IPS-18c (cell line): Measurements from ENCODE around the gene UBXN4.

Source experiments
- H3K4me3 ChIP-seq: 2 replicates; pipeline ENCODE4 v1.7.0; 2013; ENCODE audit warnings: low read depth, mild to moderate bottlenecking, low read length, moderate library complexity; ENCODE audit not compliant: insufficient read depth
- H3K9me3 ChIP-seq: one replicate; pipeline ENCODE4 v1.6.1; 2013; ENCODE audit warnings: mild to moderate bottlenecking, low read length, moderate library complexity; ENCODE audit not compliant: control insufficient read depth, insufficient read depth

Gene UBXN4

DNA sequence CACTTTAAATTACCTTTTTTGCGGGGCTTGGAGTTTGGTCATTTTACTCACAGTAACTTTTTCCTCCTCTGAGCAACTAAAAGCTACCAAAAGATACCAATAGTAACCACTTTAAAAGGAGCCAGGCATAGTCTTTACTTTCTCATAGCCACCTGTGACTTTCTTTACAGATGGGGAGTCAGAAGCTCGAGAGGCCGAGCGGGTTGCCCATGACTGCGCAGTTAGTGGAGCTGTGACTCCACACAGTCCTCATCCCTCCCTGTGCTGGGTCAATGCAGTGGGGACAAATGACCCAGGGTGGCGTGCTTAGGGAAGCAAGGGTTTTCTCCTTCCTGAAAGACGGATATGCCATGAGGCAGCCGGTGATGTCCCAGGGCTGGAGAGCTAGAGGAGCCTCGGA, 83.5 kb downstream of the UBXN4 start:
- no peak overlapping the region for H3K4me3 ChIP-seq
- peaks cover 5% of the 10 kb centered on the region for H3K9me3 ChIP-seq

- Histone ChIP-seq H3K4me3 (no peak overlapping the region), H3K9me3 (peaks cover 5% of the 10 kb centered on the region)
These were observed 84.0 kb downstream of the UBXN4 start for GRCh38 chr2:135825550-135826176.

DNA sequence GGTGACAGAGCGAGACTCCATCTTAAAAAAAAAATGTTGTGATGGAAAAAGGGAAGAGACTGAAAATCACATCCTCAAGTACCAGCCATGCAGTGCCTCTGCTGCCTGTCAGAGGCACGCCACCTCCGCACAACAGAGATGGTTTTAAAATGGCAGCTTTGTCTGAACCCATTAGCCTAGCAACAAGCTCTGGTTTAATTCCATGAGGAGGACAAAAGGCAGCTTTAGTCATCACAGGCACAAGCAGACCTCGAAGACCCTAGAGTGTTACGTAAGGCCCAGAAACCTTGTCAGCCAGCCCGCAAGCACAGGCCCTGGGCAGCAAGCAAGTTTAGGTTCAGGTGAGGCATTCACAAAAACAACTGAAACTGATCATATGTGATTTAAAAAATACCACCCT, 84.9 kb downstream of the UBXN4 start:
- peaks cover 5% of the 10 kb centered on the region for H3K9me3 ChIP-seq
- no peak overlapping the region for H3K4me3 ChIP-seq

- Histone ChIP-seq H3K4me3 (no peak overlapping the region), H3K9me3 (no peaks in the 10 kb centered on the region)
These were observed 87.9 kb downstream of the UBXN4 start for GRCh38 chr2:135829378-135830135.

DNA sequence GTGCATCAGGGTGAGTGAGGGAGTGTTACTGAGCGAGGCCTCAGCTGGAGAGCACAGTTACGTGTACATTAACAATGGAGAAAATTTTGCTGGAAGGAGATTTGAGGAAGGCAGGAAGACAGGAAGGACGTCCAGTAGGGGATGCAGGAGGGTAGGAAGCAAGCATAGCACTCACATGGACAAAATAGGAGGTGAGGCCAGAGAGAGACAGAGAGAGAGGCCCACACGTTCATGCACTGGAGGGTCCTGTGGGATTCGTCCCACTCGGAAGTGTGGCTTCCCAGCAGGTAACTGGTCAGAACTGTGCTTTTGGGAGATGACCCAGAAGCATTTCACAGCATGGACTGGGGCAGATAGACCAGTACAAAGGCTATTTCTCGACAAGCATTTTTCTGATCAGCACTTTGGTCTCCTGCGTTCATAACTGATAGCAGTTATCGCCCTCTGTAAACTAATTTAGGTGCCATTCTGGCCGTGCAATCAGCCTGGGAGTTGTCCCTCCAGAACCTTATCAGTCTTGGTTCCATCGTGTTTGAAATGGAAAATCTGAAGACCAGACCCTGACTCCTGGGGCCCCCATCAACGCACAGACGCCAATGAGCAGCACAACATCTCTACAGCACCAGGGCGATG, 89.6 kb downstream of the UBXN4 start:
- Histone ChIP-seq H3K9me3 (no peaks in the 10 kb centered on the region), H3K4me3 (no peak overlapping the region)

DNA sequence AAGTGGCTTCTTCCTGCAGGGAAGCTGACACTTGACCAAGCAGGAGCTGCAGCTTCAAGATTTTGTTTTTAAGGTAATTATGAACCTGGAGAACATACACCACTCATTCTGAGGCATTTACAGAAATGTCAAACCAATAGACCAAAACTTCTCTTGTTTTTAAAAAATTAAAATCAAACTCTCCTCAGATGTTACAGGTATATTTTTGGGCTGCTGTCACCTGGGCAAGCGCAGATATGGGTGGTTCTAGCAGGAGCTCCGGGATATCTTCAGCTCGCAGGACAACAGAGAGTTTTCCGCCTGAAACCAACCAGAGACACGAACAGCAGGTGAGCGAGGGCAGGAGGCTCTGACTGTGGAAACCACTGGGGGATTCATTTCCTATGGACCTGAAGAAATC, 91.2 kb downstream of the UBXN4 start:
- H3K9me3 ChIP-seq, result no peaks in the 10 kb centered on the region
- no peak overlapping the region for H3K4me3 ChIP-seq
